GM19239 (cell line): ENCODE data around the gene RNPEPL1.

ENCODE experiments used
- DNase-seq: peaks from one replicate; pipeline ENCODE4 v3.0.0; 2011; ENCODE audit warnings: low spot score; ENCODE audit not compliant: insufficient read length
- FAIRE-seq: peaks from 2 replicates; lab custom pipeline; 2011; peaks lifted over from hg19 to GRCh38; lab: Jason Lieb, UNC

The RNPEPL1 gene

GRCh38 chr2:240575101-240575965 lies 7.0 kb downstream of the RNPEPL1 start:
- DNase-seq: no peak
- no peak for FAIRE-seq

- DNase-seq (no peak), FAIRE-seq (no peak)
These were observed 7.8 kb downstream of the RNPEPL1 start for GRCh38 chr2:240576036-240576435.

GRCh38 chr2:240576436-240577205 lies 8.3 kb downstream of the RNPEPL1 start:
- DNase-seq: no peak
- no peak for FAIRE-seq

GRCh38 chr2:240577281-240578109 lies 9.2 kb downstream of the RNPEPL1 start:
- DNase-seq (no peak), FAIRE-seq (no peak)

- DNase-seq: no peak
- FAIRE-seq: no peak
These were observed 9.8 kb downstream of the RNPEPL1 start for GRCh38 chr2:240578110-240578450.

GRCh38 chr2:240578488-240578887 lies 10.2 kb downstream of the RNPEPL1 start:
- no peak for FAIRE-seq

GRCh38 chr2:240579071-240579762 lies 10.9 kb downstream of the RNPEPL1 start:
- FAIRE-seq: no peak
- DNase-seq: no peak

More at GRCh38 chr2:240578488-240578887, 10.2 kb downstream of the RNPEPL1 start:
- DNase-seq: no peak

GRCh38 chr2:240579771-240580614 lies 11.7 kb downstream of the RNPEPL1 start:
- peak; percentile 71 for FAIRE-seq
- DNase-seq: no peak

- DNase-seq (no peak), FAIRE-seq (no peak)
These were observed 13.5 kb downstream of the RNPEPL1 start for GRCh38 chr2:240581811-240582210.

GRCh38 chr2:240582781-240583180 lies 14.5 kb downstream of the RNPEPL1 start:
- peak; percentile 75 for FAIRE-seq
- no peak for DNase-seq

- no peak for FAIRE-seq
- DNase-seq: no peak
These were observed 15.5 kb downstream of the RNPEPL1 start for GRCh38 chr2:240583774-240584173.

GRCh38 chr2:240584486-240585031 lies 16.3 kb downstream of the RNPEPL1 start:
- FAIRE-seq (peak; percentile 100), DNase-seq (no peak)

GRCh38 chr2:240585101-240585500 lies 16.8 kb downstream of the RNPEPL1 start:
- no peak for DNase-seq
- FAIRE-seq: no peak

- no peak for DNase-seq
- no peak for FAIRE-seq
These were observed 17.5 kb downstream of the RNPEPL1 start for GRCh38 chr2:240585681-240586197.

GRCh38 chr2:240586198-240586918 lies 18.1 kb downstream of the RNPEPL1 start, which contains the start of gene CAPN10:
TSS of gene CAPN10 (plus strand) at chr2:240586734. CDS start at chr2:240586912, 178 bp downstream.
- FAIRE-seq (peak; percentile 98), DNase-seq (peak; percentile 94)

GRCh38 chr2:240586919-240587800 lies 18.9 kb downstream of the RNPEPL1 start:
- DNase-seq (no peak), FAIRE-seq (peak; percentile 61)
